Osteoblast (primary cell): ENCODE data around the gene NFYA. TPM values are rescaled to one million over a fixed set of nuclear protein-coding genes. Genes with fewer than 3 reads are reported as not detected.

Experiments used
- DNase-seq: peaks from one replicate; pipeline ENCODE4 v3.0.0; 2011; ENCODE audit warnings: low spot score, mixed read lengths; ENCODE audit not compliant: insufficient read length; ENCODE audit errors: missing footprints
- H2AFZ ChIP-seq: 2 replicates; pipeline ENCODE4 v1.6.0; 2011; ENCODE audit warnings: mild to moderate bottlenecking, low read length
- H3K27ac ChIP-seq: 2 replicates; pipeline ENCODE4 v1.5.1; 2011; ENCODE audit warnings: mild to moderate bottlenecking, low read depth, low read length, moderate library complexity
- H3K27me3 ChIP-seq: 2 replicates; pipeline ENCODE4 v1.6.0; 2012; ENCODE audit warnings: mild to moderate bottlenecking, control low read depth, inconsistent platforms, low read length, moderate library complexity; ENCODE audit not compliant: insufficient read depth
- H3K36me3 ChIP-seq: 2 replicates; pipeline ENCODE4 v1.5.1; 2011; ENCODE audit warnings: mild to moderate bottlenecking, low read length, control low read depth, moderate library complexity; ENCODE audit not compliant: insufficient read depth
- H3K4me1 ChIP-seq: 2 replicates; pipeline ENCODE4 v1.5.1; 2011; ENCODE audit warnings: mild to moderate bottlenecking, low read length, control low read depth, moderate library complexity; ENCODE audit not compliant: insufficient read depth
- H3K4me2 ChIP-seq: 2 replicates; pipeline ENCODE4 v1.6.0; 2011; ENCODE audit warnings: mild to moderate bottlenecking, low read length; ENCODE audit not compliant: insufficient read depth
- H3K4me3 ChIP-seq: fragments of 200-600 bp; sonication (generic); 3 replicates; pipeline ENCODE4 v1.5.1; 2012; ENCODE audit warnings: mild to moderate bottlenecking, low read length, inconsistent platforms; ENCODE audit not compliant: insufficient read depth
- H3K79me2 ChIP-seq: 2 replicates; pipeline ENCODE4 v1.6.0; 2012; ENCODE audit warnings: mild to moderate bottlenecking, low read length, control low read depth, inconsistent platforms; ENCODE audit not compliant: insufficient read depth
- H3K9me3 ChIP-seq: 2 replicates; pipeline ENCODE4 v1.5.1; 2011; ENCODE audit warnings: low read depth, low read length, control low read depth
- H4K20me1 ChIP-seq: 2 replicates; pipeline ENCODE4 v1.6.0; 2012; ENCODE audit warnings: mild to moderate bottlenecking, low read length, control low read depth; ENCODE audit not compliant: insufficient read depth
- total RNA-seq: library from RNA; depleted of rRNA; stranded (reverse); fragments of >200 nt; gene quantifications from 2 replicates; pipeline ENCODE4 v1.2.3, GENCODE V29; 2012
- TF ChIP-seq, protein P1 (sequence below): IDR thresholded peaks from 2 replicates; pipeline ENCODE4 v1.5.1; 2011; ENCODE audit warnings: mild to moderate bottlenecking, low read depth, low read length, moderate library complexity; ENCODE audit errors: extremely low read depth

NFYA gene
- total RNA-seq, 1 donor: 8.0 TPM

DNA sequence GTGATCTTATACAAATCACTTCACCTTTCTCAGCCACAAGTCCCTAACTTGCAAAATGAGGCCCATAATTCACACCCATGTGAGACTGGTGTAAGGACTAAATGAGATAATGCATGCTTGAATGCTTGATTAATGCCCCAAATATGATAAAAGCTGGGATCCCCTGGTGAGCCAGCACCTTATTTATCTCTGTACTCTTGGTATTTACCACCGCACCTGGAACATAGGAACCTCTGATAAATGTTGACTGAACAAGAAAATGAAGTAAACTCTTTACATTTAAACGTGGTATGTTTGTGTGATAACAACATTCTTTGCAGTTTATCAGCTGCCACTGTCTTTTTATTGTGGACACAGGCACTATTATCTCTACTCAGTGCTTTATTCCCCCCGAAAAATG lies 22.2 kb upstream of the NFYA start:
- no peak overlapping the region for H3K4me2 ChIP-seq
- no peaks in the 10 kb centered on the region for H3K9me3 ChIP-seq

GRCh38 chr6:41051873-41052272 lies 20.9 kb upstream of the NFYA start:
- Histone ChIP-seq H2AFZ (no peak overlapping the region), H3K4me2 (no peak overlapping the region), H3K4me1 (no peaks in the 10 kb centered on the region), H3K9me3 (no peaks in the 10 kb centered on the region), H3K4me3 (no peak overlapping the region), H4K20me1 (no peaks in the 10 kb centered on the region), H3K27ac (no peak overlapping the region), H3K79me2 (no peaks in the 10 kb centered on the region), H3K36me3 (no peaks in the 10 kb centered on the region), H3K27me3 (peaks cover 7% of the 10 kb centered on the region)
- TF ChIP-seq, protein P1, sequence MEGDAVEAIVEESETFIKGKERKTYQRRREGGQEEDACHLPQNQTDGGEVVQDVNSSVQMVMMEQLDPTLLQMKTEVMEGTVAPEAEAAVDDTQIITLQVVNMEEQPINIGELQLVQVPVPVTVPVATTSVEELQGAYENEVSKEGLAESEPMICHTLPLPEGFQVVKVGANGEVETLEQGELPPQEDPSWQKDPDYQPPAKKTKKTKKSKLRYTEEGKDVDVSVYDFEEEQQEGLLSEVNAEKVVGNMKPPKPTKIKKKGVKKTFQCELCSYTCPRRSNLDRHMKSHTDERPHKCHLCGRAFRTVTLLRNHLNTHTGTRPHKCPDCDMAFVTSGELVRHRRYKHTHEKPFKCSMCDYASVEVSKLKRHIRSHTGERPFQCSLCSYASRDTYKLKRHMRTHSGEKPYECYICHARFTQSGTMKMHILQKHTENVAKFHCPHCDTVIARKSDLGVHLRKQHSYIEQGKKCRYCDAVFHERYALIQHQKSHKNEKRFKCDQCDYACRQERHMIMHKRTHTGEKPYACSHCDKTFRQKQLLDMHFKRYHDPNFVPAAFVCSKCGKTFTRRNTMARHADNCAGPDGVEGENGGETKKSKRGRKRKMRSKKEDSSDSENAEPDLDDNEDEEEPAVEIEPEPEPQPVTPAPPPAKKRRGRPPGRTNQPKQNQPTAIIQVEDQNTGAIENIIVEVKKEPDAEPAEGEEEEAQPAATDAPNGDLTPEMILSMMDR: no peak
- DNase-seq: peak; percentile 42

More for the DNA sequence above, 22.2 kb upstream of the NFYA start:
- Histone ChIP-seq H3K27ac (no peak overlapping the region), H3K4me3 (no peak overlapping the region), H3K27me3 (peaks cover 7% of the 10 kb centered on the region), H3K4me1 (no peaks in the 10 kb centered on the region), H3K36me3 (no peaks in the 10 kb centered on the region), H2AFZ (no peak overlapping the region), H3K79me2 (no peaks in the 10 kb centered on the region), H4K20me1 (no peaks in the 10 kb centered on the region)
- peak; percentile 11 for DNase-seq
- TF ChIP-seq, protein P1: no peak

GRCh38 chr6:41053041-41053440 lies 19.7 kb upstream of the NFYA start, which contains the start of gene APOBEC2:
Gene APOBEC2 (plus strand): TSS chr6:41053202. CDS start chr6:41053348, 146 bp downstream.
- H3K27ac ChIP-seq: no peak within 1 kb of the TSS
- no peaks in the 10 kb centered on the region for H4K20me1 ChIP-seq
- TF ChIP-seq, protein P1: no peak
- DNase-seq: peak; percentile 15
- H3K79me2 ChIP-seq: no peaks in the 10 kb centered on the region
- H3K36me3 ChIP-seq: no peaks in the 10 kb centered on the region
- H3K4me1 ChIP-seq: no peaks in the 10 kb centered on the region
- H3K4me3 ChIP-seq: no peak within 1 kb of the TSS
- H3K4me2 ChIP-seq: no peak within 1 kb of the TSS
- no peaks in the 10 kb centered on the region for H3K9me3 ChIP-seq
- H2AFZ ChIP-seq: no peak within 1 kb of the TSS
- peaks cover 7% of the 10 kb centered on the region for H3K27me3 ChIP-seq

- Histone ChIP-seq H2AFZ (no peak overlapping the region), H3K4me3 (no peak overlapping the region), H3K9me3 (no peaks in the 10 kb centered on the region), H3K36me3 (no peaks in the 10 kb centered on the region), H3K27ac (no peak overlapping the region), H3K27me3 (peaks cover 7% of the 10 kb centered on the region), H4K20me1 (no peaks in the 10 kb centered on the region), H3K79me2 (no peaks in the 10 kb centered on the region), H3K4me2 (no peak overlapping the region), H3K4me1 (peaks cover 2% of the 10 kb centered on the region)
- peak; percentile 19 for DNase-seq
- TF ChIP-seq, protein P1: no peak
Observed at GRCh38 chr6:41054511-41054910, 18.3 kb upstream of the NFYA start.
